DOHH2 (cell line): ENCODE results near the gene SAMD15.

ENCODE experiments used
- H3F3A ChIP-seq: fragments of 200-600 bp; sonication (generic), shearing (Covaris generic); 2 replicates; pipeline ENCODE4 v1.6.0; 2016; ENCODE audit warnings: antibody characterized with exemption, mild to moderate bottlenecking; ENCODE audit not compliant: control insufficient read depth, insufficient read depth
- H3K27ac ChIP-seq: fragments of 200-600 bp; sonication (generic); 2 replicates; pipeline ENCODE4 v1.5.1; 2014; ENCODE audit warnings: low read depth, mild to moderate bottlenecking, low read length, moderate library complexity
- H3K27me3 ChIP-seq: fragments of 200-600 bp; sonication (generic); 2 replicates; pipeline ENCODE4 v1.6.1; 2014; ENCODE audit warnings: mild to moderate bottlenecking, low read length, mixed read lengths; ENCODE audit not compliant: control insufficient read depth
- H3K36me3 ChIP-seq: fragments of 200-600 bp; sonication (generic); 2 replicates; pipeline ENCODE4 v1.6.1; 2014; ENCODE audit warnings: mild to moderate bottlenecking, low read length, moderate library complexity, mixed read lengths; ENCODE audit not compliant: control insufficient read depth
- H3K4me1 ChIP-seq: fragments of 200-600 bp; sonication (generic); 2 replicates; pipeline ENCODE4 v1.6.1; 2014; ENCODE audit warnings: mild to moderate bottlenecking, low read length, mixed read lengths; ENCODE audit not compliant: control insufficient read depth
- H3K4me2 ChIP-seq: fragments of 200-600 bp; sonication (generic); 2 replicates; pipeline ENCODE4 v1.6.0; 2014; ENCODE audit warnings: mild to moderate bottlenecking, low read length, moderate library complexity
- H3K4me3 ChIP-seq: fragments of 200-600 bp; sonication (generic); 2 replicates; pipeline ENCODE4 v1.5.1; 2014; ENCODE audit warnings: mild to moderate bottlenecking, low read length, mixed read lengths
- H3K79me2 ChIP-seq: fragments of 200-600 bp; sonication (generic); 2 replicates; pipeline ENCODE4 v1.6.1; 2014; ENCODE audit warnings: mild to moderate bottlenecking, low read length, mixed read lengths; ENCODE audit not compliant: control insufficient read depth
- H3K9me2 ChIP-seq: fragments of 200-600 bp; sonication (generic); replicated peaks from 2 replicates; pipeline ENCODE4 v1.6.1; 2014; ENCODE audit warnings: mild to moderate bottlenecking, low read length, mixed read lengths; ENCODE audit not compliant: control insufficient read depth
- H3K9me3 ChIP-seq: fragments of 200-600 bp; sonication (generic); 2 replicates; pipeline ENCODE4 v1.6.1; 2014; ENCODE audit warnings: antibody characterized with exemption, low read length, mixed read lengths; ENCODE audit not compliant: control insufficient read depth, insufficient read depth
- H4K20me1 ChIP-seq: fragments of 200-600 bp; sonication (generic); 2 replicates; pipeline ENCODE4 v1.6.0; 2014; ENCODE audit warnings: low read depth, mild to moderate bottlenecking, antibody characterized with exemption, low read length, moderate library complexity; ENCODE audit not compliant: control insufficient read depth, insufficient read depth
- CTCF ChIP-seq: fragments of 200-600 bp; sonication (generic); IDR thresholded peaks from one replicate; pipeline ENCODE4 v1.5.1; 2014; ENCODE audit warnings: antibody characterized with exemption, mild to moderate bottlenecking, low read depth, low read length; ENCODE audit not compliant: poor library complexity, severe bottlenecking
- EZH2phosphoT487 ChIP-seq: fragments of 200-600 bp; sonication (generic); IDR thresholded peaks from 2 replicates; pipeline ENCODE4 v1.6.1; 2017; ENCODE audit warnings: borderline replicate concordance, mild to moderate bottlenecking, antibody characterized with exemption, low read length, moderate library complexity, mixed read lengths

SAMD15 gene

GRCh38 chr14:77416836-77417235, 39.7 kb downstream of the SAMD15 start:
- Histone ChIP-seq H3K4me1 (no peaks in the 10 kb centered on the region), H4K20me1 (no peaks in the 10 kb centered on the region), H3K79me2 (no peaks in the 10 kb centered on the region), H3K27ac (no peak overlapping the region), H3K9me3 (no peaks in the 10 kb centered on the region), H3K27me3 (no peaks in the 10 kb centered on the region), H3K4me2 (no peak overlapping the region), H3K9me2 (no peaks in the 10 kb centered on the region), H3F3A (no peaks in the 10 kb centered on the region), H3K36me3 (no peaks in the 10 kb centered on the region), H3K4me3 (no peak overlapping the region)
- TF ChIP-seq CTCF (no peak), EZH2phosphoT487 (no peak)

- Histone ChIP-seq H3K4me1 (no peaks in the 10 kb centered on the region), H3K79me2 (no peaks in the 10 kb centered on the region), H3K36me3 (peaks cover 19% of the 10 kb centered on the region), H3K9me2 (no peaks in the 10 kb centered on the region), H3K27me3 (no peaks in the 10 kb centered on the region), H3F3A (no peaks in the 10 kb centered on the region), H4K20me1 (no peaks in the 10 kb centered on the region), H3K4me2 (no peak overlapping the region), H3K4me3 (no peak overlapping the region), H3K9me3 (no peaks in the 10 kb centered on the region), H3K27ac (no peak overlapping the region)
- TF ChIP-seq EZH2phosphoT487: no peak
- no peak for TF ChIP-seq CTCF
Observed at GRCh38 chr14:77421201-77421600, 44.0 kb downstream of the SAMD15 start.

- no peaks in the 10 kb centered on the region for H3K4me1 ChIP-seq
- H3F3A ChIP-seq: no peaks in the 10 kb centered on the region
- TF ChIP-seq CTCF: no peak
- no peak for TF ChIP-seq EZH2phosphoT487
- no peaks in the 10 kb centered on the region for H4K20me1 ChIP-seq
- H3K27me3 ChIP-seq: no peaks in the 10 kb centered on the region
- no peak within 1 kb of the TSS for H3K4me3 ChIP-seq
- no peaks in the 10 kb centered on the region for H3K9me2 ChIP-seq
- no peaks in the 10 kb centered on the region for H3K9me3 ChIP-seq
- H3K79me2 ChIP-seq: no peaks in the 10 kb centered on the region
- H3K4me2 ChIP-seq: no peak within 1 kb of the TSS
- no peak within 1 kb of the TSS for H3K27ac ChIP-seq
- H3K36me3 ChIP-seq: peaks cover 41% of the 10 kb centered on the region
Observed at GRCh38 chr14:77423423-77423822, 46.2 kb downstream of the SAMD15 start, which contains the start of gene NOXRED1. TSS of gene NOXRED1 (minus strand) at chr14:77423523. CDS start at chr14:77422889, 634 bp downstream.

- no peaks in the 10 kb centered on the region for H4K20me1 ChIP-seq
- H3K9me2 ChIP-seq: no peaks in the 10 kb centered on the region
- no peaks in the 10 kb centered on the region for H3K79me2 ChIP-seq
- no peaks in the 10 kb centered on the region for H3K27me3 ChIP-seq
- TF ChIP-seq CTCF (no peak), EZH2phosphoT487 (no peak)
- H3K4me2 ChIP-seq: no peak overlapping the region
- no peaks in the 10 kb centered on the region for H3K9me3 ChIP-seq
- H3K4me3 ChIP-seq: no peak overlapping the region
- H3F3A ChIP-seq: no peaks in the 10 kb centered on the region
- peaks cover 56% of the 10 kb centered on the region for H3K36me3 ChIP-seq
- H3K4me1 ChIP-seq: no peaks in the 10 kb centered on the region
- no peak overlapping the region for H3K27ac ChIP-seq
Observed at GRCh38 chr14:77424862-77425261, 47.7 kb downstream of the SAMD15 start.
